HCT116 (cell line): ENCODE results near the gene SDK1. TPM values are rescaled to one million over a fixed set of nuclear protein-coding genes. Genes with fewer than 3 reads are reported as not detected.

Experiments used
- ATAC-seq: fragments of 200-7000 bp; cut with Tn5 transposase; 2 replicates; pipeline ENCODE4 v1.9.1; 2020; ENCODE audit warnings: mild to moderate bottlenecking, moderate library complexity
- BruUV-seq: library from RNA; stranded (reverse); fragments of 400-500 nt; replicated peaks from 2 replicates; lab custom pipeline; 2021; lab: Mats Ljungman, UMichigan
- CTCF ChIA-PET: fragments of 300-600 bp; sonication (Branson Sonifier 250); formaldehyde crosslinking; loops from one replicate; lab custom pipeline; 2021; ENCODE audit warnings: antibody characterized with exemption; lab: Charles Lee
- POLR2A ChIA-PET: fragments of 300-600, 350-600 bp; sonication (Branson Sonifier 250); formaldehyde crosslinking; loops from one replicate; lab custom pipeline; 2021; ENCODE audit warnings: antibody characterized with exemption; lab: Charles Lee
- RAD21 ChIA-PET, 2 experiments: fragments of 300-600 bp; sonication (Branson Sonifier 250); formaldehyde crosslinking; loops; one replicate each; lab custom pipeline; 2023; ENCODE audit warnings: low total read pairs in 2 of 2; ENCODE audit not compliant: uncharacterized antibody in 2 of 2, unreplicated experiment in 2 of 2, low non-redundant PET in 1 of 2; lab: Charles Lee
- DNase-seq: peaks from one replicate; pipeline ENCODE4 v3.0.0-alpha.2; 2010; ENCODE audit warnings: low read depth, low spot score
- H2AFZ ChIP-seq: fragments of 200-600 bp; shearing (Covaris generic), sonication (generic); 2 replicates; pipeline ENCODE4 v1.6.1; 2017; ENCODE audit warnings: low read depth, mixed run types, mixed read lengths, antibody characterized with exemption, low read length; ENCODE audit not compliant: poor library complexity, severe bottlenecking
- H3K27ac ChIP-seq: 2 replicates; pipeline ENCODE4 v1.5.1; 2012; ENCODE audit warnings: low read depth, low read length
- H3K27me3 ChIP-seq: fragments of 200-600 bp; sonication (generic); 2 replicates; pipeline ENCODE4 v1.6.1; 2016; ENCODE audit warnings: mixed run types, low read length, mixed read lengths; ENCODE audit not compliant: insufficient read depth
- H3K36me3 ChIP-seq, 2 experiments: fragments of 200-500 bp in 1 of 2; fragments of 200-600 bp in 1 of 2; sonication (Bioruptor generic) in 1 of 2; sonication (generic) in 1 of 2; 2 replicates each; pipeline versions ENCODE4 v1.5.1 to v1.6.1; 2014 to 2016; ENCODE audit warnings: low read length in 2 of 2, inconsistent platforms in 1 of 2, mixed read lengths in 1 of 2, mixed run types in 1 of 2; ENCODE audit not compliant: insufficient read depth in 2 of 2, control insufficient read depth in 1 of 2
- H3K4me1 ChIP-seq, 2 experiments: fragments of 200-600 bp in 1 of 2; sonication (generic) in 1 of 2; 2 replicates each; pipeline versions ENCODE4 v1.5.1 to v1.6.1; 2012 to 2017; ENCODE audit warnings: low read length in 2 of 2, inconsistent platforms in 1 of 2, mild to moderate bottlenecking in 1 of 2, mixed read lengths in 1 of 2, mixed run types in 1 of 2, moderate library complexity in 1 of 2; ENCODE audit not compliant: insufficient read depth in 2 of 2, control insufficient read depth in 1 of 2
- H3K4me2 ChIP-seq: fragments of 200-600 bp; sonication (generic); 2 replicates; pipeline ENCODE4 v1.6.1; 2017; ENCODE audit warnings: mixed run types, low read length, mixed read lengths
- H3K4me3 ChIP-seq, 2 experiments: fragments of 200-600 bp in 1 of 2; sonication (generic) in 1 of 2; replicated peaks in 1 of 2; 2 replicates each; pipeline ENCODE4 v1.5.1; 2011 to 2016; ENCODE audit warnings: low read length in 2 of 2, control low read depth in 1 of 2, low read depth in 1 of 2, mild to moderate bottlenecking in 1 of 2, mixed read lengths in 1 of 2, mixed run types in 1 of 2
- H3K79me2 ChIP-seq: fragments of 200-600 bp; sonication (generic); 2 replicates; pipeline ENCODE4 v1.6.1; 2017; ENCODE audit warnings: mild to moderate bottlenecking, mixed run types, low read length, moderate library complexity, mixed read lengths; ENCODE audit not compliant: insufficient read depth
- H3K9ac ChIP-seq: fragments of 200-600 bp; sonication (generic); 2 replicates; pipeline ENCODE4 v1.6.1; 2016; ENCODE audit warnings: low read length, mixed read lengths
- H3K9me2 ChIP-seq: fragments of 200-600 bp; sonication (generic), shearing (Covaris generic); 2 replicates; pipeline ENCODE4 v1.6.1; 2017; ENCODE audit warnings: mixed run types, mild to moderate bottlenecking, moderate library complexity; ENCODE audit not compliant: insufficient read depth
- H3K9me3 ChIP-seq, 2 experiments: fragments of 200-500 bp in 1 of 2; fragments of 200-600 bp in 1 of 2; sonication (Bioruptor generic) in 1 of 2; sonication (generic) in 1 of 2; 2 replicates each; pipeline ENCODE4 v1.6.1; 2014 to 2017; ENCODE audit warnings: low read length in 2 of 2, mixed read lengths in 2 of 2, inconsistent platforms in 1 of 2, low read depth in 1 of 2, mild to moderate bottlenecking in 1 of 2, mixed run types in 1 of 2, moderate library complexity in 1 of 2; ENCODE audit not compliant: control insufficient read depth in 1 of 2, insufficient read depth in 1 of 2
- H4K20me1 ChIP-seq: fragments of 200-600 bp; sonication (generic), shearing (Covaris generic); 2 replicates; pipeline ENCODE4 v1.6.1; 2017; ENCODE audit warnings: mixed run types, mild to moderate bottlenecking, moderate library complexity; ENCODE audit not compliant: insufficient read depth
- CBX3 ChIP-seq: IDR thresholded peaks from 2 replicates; pipeline ENCODE4 v1.6.1; 2012; ENCODE audit warnings: low read depth
- CEBPB ChIP-seq: IDR thresholded peaks from 2 replicates; pipeline ENCODE4 v1.6.1; 2012; ENCODE audit warnings: low read depth
- EGR1 ChIP-seq: IDR thresholded peaks from 2 replicates; pipeline ENCODE4 v1.6.1; 2012; ENCODE audit warnings: low read depth
- ELF1 ChIP-seq: IDR thresholded peaks from 2 replicates; pipeline ENCODE4 v1.6.1; 2012; ENCODE audit warnings: low read depth, borderline replicate concordance
- FOSL1 ChIP-seq: IDR thresholded peaks from 2 replicates; pipeline ENCODE4 v1.6.1; 2012; ENCODE audit warnings: low read depth
- MAX ChIP-seq: IDR thresholded peaks from 2 replicates; pipeline ENCODE4 v1.6.1; 2012
- POLR2A ChIP-seq: IDR thresholded peaks from 2 replicates; pipeline ENCODE4 v1.7.0; 2011; ENCODE audit warnings: borderline replicate concordance; ENCODE audit not compliant: insufficient read depth, insufficient read length; ENCODE audit errors: extremely low read depth
- RAD21 ChIP-seq: IDR thresholded peaks from 2 replicates; pipeline ENCODE4 v1.6.1; 2012; ENCODE audit warnings: low read depth, mild to moderate bottlenecking
- REST ChIP-seq: IDR thresholded peaks from 2 replicates; pipeline ENCODE4 v1.6.1; 2012; ENCODE audit warnings: low read depth
- SP1 ChIP-seq: IDR thresholded peaks from 2 replicates; pipeline ENCODE4 v1.6.1; 2012; ENCODE audit warnings: low read depth
- SRF ChIP-seq: IDR thresholded peaks from 2 replicates; pipeline ENCODE4 v1.6.1; 2012; ENCODE audit warnings: low read depth
- TCF7L2 ChIP-seq: IDR thresholded peaks from 2 replicates; pipeline ENCODE4 v1.7.0; 2011; ENCODE audit warnings: borderline replicate concordance, inconsistent platforms; ENCODE audit not compliant: insufficient read depth, insufficient read length; ENCODE audit errors: extremely low read depth
- YY1 ChIP-seq: IDR thresholded peaks from 2 replicates; pipeline ENCODE4 v1.6.1; 2011; ENCODE audit warnings: low read length, low read depth, moderate library complexity, mild to moderate bottlenecking; ENCODE audit not compliant: insufficient replicate concordance; ENCODE audit errors: extremely low read depth
- intact Hi-C: fragments of 100-400 bp; cut with micrococcal nuclease; formaldehyde crosslinking; loops from 2 replicates; pipeline ENCODE4 v1.10.0; 2022
- total RNA-seq: library from RNA; stranded (reverse); gene quantifications from one replicate; pipeline ENCODE4 v1.2.1, GENCODE V29; 2021; ENCODE audit not compliant: unreplicated experiment
- TF ChIP-seq, protein P1 (sequence below): IDR thresholded peaks from 2 replicates; pipeline ENCODE4 v1.6.1; 2012
- TF ChIP-seq, protein P2 (sequence below): IDR thresholded peaks from 2 replicates; pipeline ENCODE4 v1.6.1; 2011; ENCODE audit warnings: mild to moderate bottlenecking, low read length, moderate library complexity; ENCODE audit not compliant: insufficient replicate concordance; ENCODE audit errors: extremely low read depth

SDK1 gene
- total RNA-seq, 1 experiment from 2014 or later: 0.05 TPM

GRCh38 chr7:3380034-3380433 lies 79.0 kb downstream of the SDK1 start:
- Histone ChIP-seq H3K9me2 (no peaks in the 10 kb centered on the region), H2AFZ (no peak overlapping the region), H3K4me1 (no peaks in the 10 kb centered on the region), H3K79me2 (no peaks in the 10 kb centered on the region), H4K20me1 (no peaks in the 10 kb centered on the region), H3K9ac (no peak overlapping the region), H3K27me3 (peaks cover 76% of the 10 kb centered on the region), H3K9me3 (no peaks in the 10 kb centered on the region), H3K27ac (no peak overlapping the region), H3K4me2 (no peak overlapping the region), H3K4me3 (no peak overlapping the region), H3K36me3 (no peaks in the 10 kb centered on the region)
- intact Hi-C loops: no loop called here
- ATAC-seq (no peak), DNase-seq (no peak)
- TF ChIP-seq YY1: no peak
- TF ChIP-seq EGR1: no peak
- TF ChIP-seq CEBPB: no peak
- TF ChIP-seq, protein P1, sequence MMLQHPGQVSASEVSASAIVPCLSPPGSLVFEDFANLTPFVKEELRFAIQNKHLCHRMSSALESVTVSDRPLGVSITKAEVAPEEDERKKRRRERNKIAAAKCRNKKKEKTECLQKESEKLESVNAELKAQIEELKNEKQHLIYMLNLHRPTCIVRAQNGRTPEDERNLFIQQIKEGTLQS: no peak
- TF ChIP-seq SRF: no peak
- TF ChIP-seq TCF7L2: no peak
- TF ChIP-seq RAD21: no peak
- no peak for TF ChIP-seq FOSL1
- no peak for TF ChIP-seq REST
- no peak for TF ChIP-seq MAX
- TF ChIP-seq CBX3: no peak
- TF ChIP-seq, protein P2, sequence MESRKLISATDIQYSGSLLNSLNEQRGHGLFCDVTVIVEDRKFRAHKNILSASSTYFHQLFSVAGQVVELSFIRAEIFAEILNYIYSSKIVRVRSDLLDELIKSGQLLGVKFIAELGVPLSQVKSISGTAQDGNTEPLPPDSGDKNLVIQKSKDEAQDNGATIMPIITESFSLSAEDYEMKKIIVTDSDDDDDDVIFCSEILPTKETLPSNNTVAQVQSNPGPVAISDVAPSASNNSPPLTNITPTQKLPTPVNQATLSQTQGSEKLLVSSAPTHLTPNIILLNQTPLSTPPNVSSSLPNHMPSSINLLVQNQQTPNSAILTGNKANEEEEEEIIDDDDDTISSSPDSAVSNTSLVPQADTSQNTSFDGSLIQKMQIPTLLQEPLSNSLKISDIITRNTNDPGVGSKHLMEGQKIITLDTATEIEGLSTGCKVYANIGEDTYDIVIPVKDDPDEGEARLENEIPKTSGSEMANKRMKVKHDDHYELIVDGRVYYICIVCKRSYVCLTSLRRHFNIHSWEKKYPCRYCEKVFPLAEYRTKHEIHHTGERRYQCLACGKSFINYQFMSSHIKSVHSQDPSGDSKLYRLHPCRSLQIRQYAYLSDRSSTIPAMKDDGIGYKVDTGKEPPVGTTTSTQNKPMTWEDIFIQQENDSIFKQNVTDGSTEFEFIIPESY: no peak
- TF ChIP-seq SP1: no peak
- TF ChIP-seq ELF1: no peak
- no peak for TF ChIP-seq POLR2A
- no TSS peak for BruUV-seq
- CTCF ChIA-PET: no interaction called here
- POLR2A ChIA-PET: no interaction called here
- RAD21 ChIA-PET: no interaction called here
